IMR-90 (cell line): Measurements from ENCODE around the gene BRAF. TPM values are rescaled to one million over a fixed set of nuclear protein-coding genes. Genes with fewer than 3 reads are reported as not detected.

Source experiments
- ATAC-seq: fragments of 200-7000 bp; cut with Tn5 transposase; 2 replicates; pipeline ENCODE4 v1.9.1; 2020; ENCODE audit warnings: low read depth, mild to moderate bottlenecking, moderate library complexity
- BruUV-seq: library from RNA; stranded (reverse); fragments of 400-500 nt; replicated peaks from 2 replicates; lab custom pipeline; 2021; lab: Mats Ljungman, UMichigan
- CTCF ChIA-PET: fragments of 300-600 bp; formaldehyde crosslinking; extraction: SDS; loops from one replicate; lab custom pipeline; 2021; ENCODE audit warnings: antibody characterized with exemption; lab: Yijun Ruan, JAX
- POLR2A ChIA-PET: fragments of 300-600 bp; sonication (Branson Sonifier 250); formaldehyde crosslinking; loops from one replicate; lab custom pipeline; 2022; ENCODE audit warnings: antibody characterized with exemption; ENCODE audit not compliant: unreplicated experiment; lab: Charles Lee
- DNase-seq: peaks from one replicate; pipeline ENCODE4 v3.0.0; 2013
- H2AFZ ChIP-seq: replicated peaks from 2 replicates; pipeline ENCODE3; 2013; ENCODE audit warnings: low read length, mild to moderate bottlenecking; ENCODE audit not compliant: poor library complexity
- H2AK5ac ChIP-seq: 2 replicates; pipeline ENCODE4 v1.6.1; 2013; ENCODE audit warnings: low read depth, low read length, inconsistent platforms
- H2AK9ac ChIP-seq: replicated peaks from 2 replicates; pipeline ENCODE3; 2013; ENCODE audit warnings: mild to moderate bottlenecking, low read depth, low read length, moderate library complexity; ENCODE audit not compliant: poor library complexity
- H2BK120ac ChIP-seq: 2 replicates; pipeline ENCODE4 v1.6.1; 2013; ENCODE audit warnings: low read depth, low read length, inconsistent platforms
- H2BK15ac ChIP-seq: 3 replicates; pipeline ENCODE4 v1.6.1; 2013; ENCODE audit warnings: low read depth, low read length, inconsistent platforms
- H2BK20ac ChIP-seq: 2 replicates; pipeline ENCODE4 v1.6.1; 2013; ENCODE audit warnings: low read depth, mild to moderate bottlenecking, inconsistent platforms, low read length, moderate library complexity
- H2BK5ac ChIP-seq: 2 replicates; pipeline ENCODE4 v1.6.1; 2013; ENCODE audit warnings: mild to moderate bottlenecking, low read depth, low read length, inconsistent platforms; ENCODE audit not compliant: poor library complexity, severe bottlenecking
- H3K14ac ChIP-seq: replicated peaks from 2 replicates; pipeline ENCODE4 v1.6.1; 2013; ENCODE audit warnings: low read depth, low read length, inconsistent platforms
- H3K18ac ChIP-seq: 2 replicates; pipeline ENCODE4 v1.6.1; 2013; ENCODE audit warnings: low read depth, low read length, control low read depth
- H3K23ac ChIP-seq: 2 replicates; pipeline ENCODE4 v1.6.1; 2013; ENCODE audit warnings: low read depth, low read length, inconsistent platforms
- H3K27ac ChIP-seq: 2 replicates; pipeline ENCODE4 v1.5.1; 2013; ENCODE audit warnings: mild to moderate bottlenecking, control low read depth, low read length; ENCODE audit not compliant: insufficient read depth
- H3K27me3 ChIP-seq: 2 replicates; pipeline ENCODE4 v1.6.1; 2013; ENCODE audit warnings: low read length; ENCODE audit not compliant: control insufficient read depth, insufficient read depth
- H3K36me3 ChIP-seq: 2 replicates; pipeline ENCODE4 v1.6.1; 2013; ENCODE audit warnings: low read length, mixed read lengths; ENCODE audit not compliant: control insufficient read depth, insufficient read depth
- H3K4ac ChIP-seq: 2 replicates; pipeline ENCODE4 v1.6.1; 2013; ENCODE audit warnings: low read depth, low read length, inconsistent platforms
- H3K4me1 ChIP-seq: 2 replicates; pipeline ENCODE4 v1.6.1; 2013; ENCODE audit warnings: low read length, mixed read lengths; ENCODE audit not compliant: control insufficient read depth, insufficient read depth
- H3K4me2 ChIP-seq: 2 replicates; pipeline ENCODE4 v1.6.1; 2013; ENCODE audit warnings: low read depth, mild to moderate bottlenecking, control low read depth, low read length, moderate library complexity
- H3K4me3 ChIP-seq: 2 replicates; pipeline ENCODE4 v1.5.1; 2013; ENCODE audit warnings: low read depth, mild to moderate bottlenecking, control low read depth, low read length, moderate library complexity; ENCODE audit not compliant: insufficient read depth
- H3K56ac ChIP-seq: 2 replicates; pipeline ENCODE4 v1.6.1; 2013; ENCODE audit warnings: low read length, inconsistent platforms; ENCODE audit not compliant: insufficient read depth; ENCODE audit errors: extremely low read depth
- H3K79me1 ChIP-seq, 2 experiments: 2 replicates each; pipeline ENCODE4 v1.6.1; 2013; ENCODE audit warnings: low read length in 2 of 2, inconsistent platforms in 1 of 2, low read depth in 1 of 2
- H3K9ac ChIP-seq: 2 replicates; pipeline ENCODE4 v1.6.1; 2013; ENCODE audit warnings: low read depth, low read length, control low read depth
- H3K9me1 ChIP-seq: 2 replicates; pipeline ENCODE4 v1.6.1; 2013; ENCODE audit warnings: low read length, inconsistent platforms; ENCODE audit not compliant: insufficient read depth
- H3K9me3 ChIP-seq: 2 replicates; pipeline ENCODE4 v1.6.1; 2013; ENCODE audit warnings: low read length; ENCODE audit not compliant: control insufficient read depth, insufficient read depth
- H4K20me1 ChIP-seq: 2 replicates; pipeline ENCODE4 v1.6.1; 2013; ENCODE audit warnings: low read length, inconsistent platforms; ENCODE audit not compliant: insufficient read depth
- H4K5ac ChIP-seq: 2 replicates; pipeline ENCODE4 v1.6.1; 2013; ENCODE audit warnings: mild to moderate bottlenecking, low read depth, low read length, control low read depth
- H4K8ac ChIP-seq, 2 experiments: 2 replicates each; pipeline ENCODE4 v1.6.1; 2013; ENCODE audit warnings: low read depth in 2 of 2, low read length in 2 of 2, control low read depth in 1 of 2, inconsistent platforms in 1 of 2
- H4K91ac ChIP-seq: 2 replicates; pipeline ENCODE4 v1.6.1; 2013; ENCODE audit warnings: low read depth, low read length, inconsistent platforms; ENCODE audit not compliant: insufficient read depth
- BHLHE40 ChIP-seq: fragments of 150-350 bp; IDR thresholded peaks from 2 replicates; pipeline ENCODE4 v1.6.1; 2016; ENCODE audit warnings: mild to moderate bottlenecking, low read depth, low read length
- CEBPB ChIP-seq: IDR thresholded peaks from 2 replicates; pipeline ENCODE4 v1.6.1; 2012; ENCODE audit warnings: low read depth, low read length, improper control_type of control experiment
- CHD1 ChIP-seq: IDR thresholded peaks from 2 replicates; pipeline ENCODE4 v1.6.1; 2012; ENCODE audit warnings: low read depth, low read length, improper control_type of control experiment
- FOS ChIP-seq: fragments of 150-350 bp; IDR thresholded peaks from 2 replicates; pipeline ENCODE4 v1.6.1; 2016; ENCODE audit warnings: low read depth, low read length
- MAFK ChIP-seq: IDR thresholded peaks from 2 replicates; pipeline ENCODE4 v1.6.1; 2012; ENCODE audit warnings: low read depth, low read length, improper control_type of control experiment
- MAZ ChIP-seq: IDR thresholded peaks from 2 replicates; pipeline ENCODE4 v1.6.1; 2012; ENCODE audit warnings: low read depth, mild to moderate bottlenecking, low read length, improper control_type of control experiment, moderate library complexity, borderline replicate concordance
- MXI1 ChIP-seq: IDR thresholded peaks from 2 replicates; pipeline ENCODE4 v1.6.1; 2012; ENCODE audit warnings: low read depth, mild to moderate bottlenecking, low read length, moderate library complexity, borderline replicate concordance
- NFE2L2 ChIP-seq: fragments of 150-350 bp; IDR thresholded peaks from 2 replicates; pipeline ENCODE4 v1.6.1; 2016; ENCODE audit warnings: low read depth, mild to moderate bottlenecking, low read length
- RAD21 ChIP-seq: IDR thresholded peaks from 2 replicates; pipeline ENCODE4 v1.6.1; 2012; ENCODE audit warnings: low read length, improper control_type of control experiment
- RCOR1 ChIP-seq: IDR thresholded peaks from 2 replicates; pipeline ENCODE4 v1.6.1; 2012; ENCODE audit warnings: mild to moderate bottlenecking, low read length, improper control_type of control experiment; ENCODE audit not compliant: insufficient replicate concordance
- RFX5 ChIP-seq: IDR thresholded peaks from 2 replicates; pipeline ENCODE4 v1.8.0; 2012; ENCODE audit warnings: low read depth, mild to moderate bottlenecking, low read length, moderate library complexity
- SMC3 ChIP-seq: fragments of 150-350 bp; IDR thresholded peaks from 2 replicates; pipeline ENCODE4 v1.6.1; 2016; ENCODE audit warnings: low read depth, mild to moderate bottlenecking, antibody characterized with exemption, low read length, moderate library complexity
- USF2 ChIP-seq: fragments of 150-350 bp; IDR thresholded peaks from 2 replicates; pipeline ENCODE4 v1.6.1; 2017; ENCODE audit warnings: mild to moderate bottlenecking, antibody characterized with exemption, low read length, low read depth
- WGBS, 2 experiments: methylation state at CpG; one replicate each; pipeline versions ENCODE4 v1.1.5 to v1.1.7; 2013; ENCODE audit warnings: missing lambda C conversion rate in 2 of 2; ENCODE audit not compliant: insufficient read length in 1 of 2; ENCODE audit errors: extremely low coverage in 2 of 2; 5-methylcytosine and 5-hydroxymethylcytosine counted together
- dilution Hi-C: fragments of 300-500 bp; cut with HindIII; formaldehyde crosslinking; loops from one replicate; pipeline ENCODE4 v1.14.3; 2018; ENCODE audit warnings: low sequenced_read_pairs; ENCODE audit not compliant: unreplicated experiment
- in situ Hi-C: fragments of 300-500 bp; cut with MboI; formaldehyde crosslinking; loops from 3 replicates; pipeline ENCODE4 v1.14.3; 2019; ENCODE audit warnings: low sequenced_read_pairs, inconsistent platforms, mixed read lengths
- intact Hi-C: fragments of 100-400 bp; cut with micrococcal nuclease; formaldehyde crosslinking; loops from 2 replicates; pipeline ENCODE4 v1.10.0; 2022
- polyA plus RNA-seq, 3 experiments: library from polyadenylated mRNA; depleted of rRNA; stranded (reverse); fragments of >200 nt; gene quantifications; 2 replicates each; pipeline ENCODE4 v1.2.3, GENCODE V29; 2012; ENCODE audit warnings: low replicate concordance in 1 of 3
- total RNA-seq: library from RNA; depleted of rRNA; stranded (reverse); fragments of >200 nt; gene quantifications from 2 replicates; pipeline ENCODE4 v1.2.3, GENCODE V29; 2012
- TF ChIP-seq, protein P1 (sequence below): conservative IDR thresholded peaks from 2 replicates; pipeline ENCODE4 v1.5.1; 2012; ENCODE audit warnings: mild to moderate bottlenecking, low read depth, low read length, improper control_type of control experiment
- TF ChIP-seq, protein P2 (sequence below): fragments of 150-350 bp; IDR thresholded peaks from 2 replicates; pipeline ENCODE4 v1.6.1; 2016; ENCODE audit warnings: low read depth, mild to moderate bottlenecking, low read length, moderate library complexity, borderline replicate concordance

The BRAF gene
- total and polyA plus RNA-seq, 2 of the 4 experiments (the other 2 are of a cell fraction) = 5.7 to 12.9 TPM

- no peaks in the 10 kb centered on the region for H3K79me1 ChIP-seq
- H4K5ac ChIP-seq = no peak overlapping the region
- intact Hi-C loops = no loop called here
- H3K9ac ChIP-seq = no peak overlapping the region
- H2AK5ac ChIP-seq = no peak overlapping the region
- no peak overlapping the region for H3K4me2 ChIP-seq
- no peak overlapping the region for H3K14ac ChIP-seq
- no peak overlapping the region for H3K23ac ChIP-seq
- no peak overlapping the region for H4K8ac ChIP-seq
- DNase-seq (no peak), ATAC-seq (no peak)
- no peak overlapping the region for H4K91ac ChIP-seq
- H3K9me1 ChIP-seq = 0 out of 2 replicates have a peak, but pooled peaks cover 5% of the 10 kb centered on the region
- no peaks in the 10 kb centered on the region for H3K4me1 ChIP-seq
- H2AK9ac ChIP-seq = no peak overlapping the region
- no TSS peak for BruUV-seq
- H2BK20ac ChIP-seq = no peak overlapping the region
- WGBS, 2 experiments = 90% methylated on average over 6 of the region's 10 CpGs; no CpG with 5 or more reads in 1 of the 2 experiments
- H3K36me3 ChIP-seq = peaks cover 5% of the 10 kb centered on the region; the same call in 1 of the 2 replicates
- POLR2A ChIA-PET = no interaction called here
- no peak overlapping the region for H3K18ac ChIP-seq
- H2AFZ ChIP-seq = no peak overlapping the region
- no peak overlapping the region for H2BK5ac ChIP-seq
- no peak overlapping the region for H3K4me3 ChIP-seq
- no peaks in the 10 kb centered on the region for H4K20me1 ChIP-seq
- H2BK15ac ChIP-seq = no peak overlapping the region
- no peak overlapping the region for H3K27ac ChIP-seq
- no peak overlapping the region for H2BK120ac ChIP-seq
- no peaks in the 10 kb centered on the region for H3K27me3 ChIP-seq
- no peak overlapping the region for H3K4ac ChIP-seq
- H3K9me3 ChIP-seq = no peaks in the 10 kb centered on the region
- H3K56ac ChIP-seq = no peak overlapping the region; the same call in 1 of the 2 replicates
- CTCF ChIA-PET = interaction anchor here (0.7 kb wide), 1 partner anchor 1873 kb away, joined by 3 read pairs; no protein-coding TSS in a partner anchor
- dilution Hi-C loops = no loop called here
- in situ Hi-C loops = no loop called here
- TF ChIP-seq MAFK = no peak
- no peak for TF ChIP-seq FOS
- TF ChIP-seq, protein P1, sequence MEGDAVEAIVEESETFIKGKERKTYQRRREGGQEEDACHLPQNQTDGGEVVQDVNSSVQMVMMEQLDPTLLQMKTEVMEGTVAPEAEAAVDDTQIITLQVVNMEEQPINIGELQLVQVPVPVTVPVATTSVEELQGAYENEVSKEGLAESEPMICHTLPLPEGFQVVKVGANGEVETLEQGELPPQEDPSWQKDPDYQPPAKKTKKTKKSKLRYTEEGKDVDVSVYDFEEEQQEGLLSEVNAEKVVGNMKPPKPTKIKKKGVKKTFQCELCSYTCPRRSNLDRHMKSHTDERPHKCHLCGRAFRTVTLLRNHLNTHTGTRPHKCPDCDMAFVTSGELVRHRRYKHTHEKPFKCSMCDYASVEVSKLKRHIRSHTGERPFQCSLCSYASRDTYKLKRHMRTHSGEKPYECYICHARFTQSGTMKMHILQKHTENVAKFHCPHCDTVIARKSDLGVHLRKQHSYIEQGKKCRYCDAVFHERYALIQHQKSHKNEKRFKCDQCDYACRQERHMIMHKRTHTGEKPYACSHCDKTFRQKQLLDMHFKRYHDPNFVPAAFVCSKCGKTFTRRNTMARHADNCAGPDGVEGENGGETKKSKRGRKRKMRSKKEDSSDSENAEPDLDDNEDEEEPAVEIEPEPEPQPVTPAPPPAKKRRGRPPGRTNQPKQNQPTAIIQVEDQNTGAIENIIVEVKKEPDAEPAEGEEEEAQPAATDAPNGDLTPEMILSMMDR = no peak
- TF ChIP-seq MAZ = no peak
- TF ChIP-seq CHD1 = no peak
- no peak for TF ChIP-seq CEBPB
- TF ChIP-seq RFX5 = no peak
- TF ChIP-seq MXI1 = no peak
- no peak for TF ChIP-seq RCOR1
- TF ChIP-seq BHLHE40 = no peak
- TF ChIP-seq, protein P2, sequence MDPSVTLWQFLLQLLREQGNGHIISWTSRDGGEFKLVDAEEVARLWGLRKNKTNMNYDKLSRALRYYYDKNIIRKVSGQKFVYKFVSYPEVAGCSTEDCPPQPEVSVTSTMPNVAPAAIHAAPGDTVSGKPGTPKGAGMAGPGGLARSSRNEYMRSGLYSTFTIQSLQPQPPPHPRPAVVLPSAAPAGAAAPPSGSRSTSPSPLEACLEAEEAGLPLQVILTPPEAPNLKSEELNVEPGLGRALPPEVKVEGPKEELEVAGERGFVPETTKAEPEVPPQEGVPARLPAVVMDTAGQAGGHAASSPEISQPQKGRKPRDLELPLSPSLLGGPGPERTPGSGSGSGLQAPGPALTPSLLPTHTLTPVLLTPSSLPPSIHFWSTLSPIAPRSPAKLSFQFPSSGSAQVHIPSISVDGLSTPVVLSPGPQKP = no peak
- no peak for TF ChIP-seq NFE2L2
- TF ChIP-seq USF2 = no peak
- no peak for TF ChIP-seq SMC3
- TF ChIP-seq RAD21 = no peak
Measured at GRCh38 chr7:140714331-140715040, 210.2 kb downstream of the BRAF start.
